Stimulated activated CD8-positive, alpha-beta memory T cell treated with anti-CD3 and anti-CD28 coated beads, Interleukin-4, amount 100 ng/mL, for 1 hour (primary cell): ENCODE measurements around the gene PRR32.
"Not testable (repeated sequence)": the region's sequence is repeated elsewhere in the genome, so short reads cannot be mapped to it uniquely, and the experiment has no call there.

Source experiments
- DNase-seq, 2 donors: peaks; one replicate each; pipeline ENCODE4 v3.0.0-alpha.2; 2020; ENCODE audit warnings: low read depth in 2 of 2, low spot score in 1 of 2

PRR32 gene

DNA sequence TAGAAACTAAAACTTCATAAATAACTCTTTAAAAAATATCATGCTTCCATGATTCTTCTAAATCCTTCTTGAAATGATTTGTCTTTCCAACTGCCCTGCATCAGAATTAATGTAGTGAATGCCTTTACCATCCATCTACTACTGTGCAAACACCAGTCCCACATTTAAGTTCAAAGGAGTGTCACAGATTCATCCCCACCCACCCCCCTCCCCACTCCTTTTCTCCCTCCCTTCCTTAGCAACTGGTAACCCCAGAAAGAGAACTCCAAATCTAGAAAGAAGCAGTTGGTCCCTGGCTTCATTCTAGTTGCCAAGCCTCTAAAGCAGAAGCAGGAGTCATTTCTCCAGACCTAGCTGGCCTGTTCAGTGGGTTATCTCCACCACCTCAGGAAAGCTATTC, at the start of gene PRR32:
TSS of gene PRR32 (plus strand) at position 301 of the 400 bp plus-strand sequence. CDS start 115 bp downstream, outside the sequence.
- DNase-seq, result no peak

DNA sequence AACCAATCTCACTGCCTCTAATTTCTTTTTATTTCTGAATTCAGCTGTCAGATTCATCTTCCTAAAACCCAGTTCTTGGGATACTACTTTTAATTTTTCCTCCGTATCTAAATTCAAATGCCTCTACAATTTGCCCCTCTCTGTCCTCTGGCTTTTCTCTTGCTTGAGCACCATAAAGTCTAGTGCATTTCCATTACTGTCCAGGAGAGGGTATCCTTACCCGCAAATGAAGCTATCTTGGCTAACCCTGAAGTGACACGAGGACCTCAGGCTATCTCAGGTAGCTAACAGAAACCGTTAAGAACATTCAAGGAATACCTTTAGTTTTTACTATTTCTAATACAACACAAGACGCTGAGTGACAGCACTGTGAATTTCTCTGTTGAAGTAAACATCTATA, 49.4 kb upstream of the PRR32 start:
- no peak for DNase-seq

- no peak for DNase-seq
These were observed 34.0 kb upstream of the PRR32 start for GRCh38 chrX:126785539-126785938.

DNA sequence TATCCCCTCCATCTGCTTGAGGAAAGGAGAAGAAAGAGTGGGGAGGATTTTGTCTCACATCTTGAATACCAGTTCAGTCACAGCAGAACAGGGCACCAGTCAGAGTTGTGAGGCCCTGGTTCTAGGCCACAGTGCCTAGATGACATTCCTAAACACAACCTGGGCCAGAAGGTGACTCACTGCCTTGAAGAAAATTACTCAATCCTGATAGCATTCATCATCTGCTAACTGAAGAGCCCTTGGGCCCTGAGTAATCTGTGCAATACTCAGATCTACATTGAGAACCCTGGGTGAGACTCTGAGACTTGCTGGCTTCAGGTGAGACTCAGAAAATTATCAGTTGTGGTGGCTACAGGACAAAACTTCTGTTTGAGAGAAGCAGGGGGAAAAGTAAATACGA, 20.5 kb upstream of the PRR32 start:
- DNase-seq, result no peak

GRCh38 chrX:126806784-126807183, 12.7 kb upstream of the PRR32 start:
- DNase-seq, result not testable (repeated sequence)

DNA sequence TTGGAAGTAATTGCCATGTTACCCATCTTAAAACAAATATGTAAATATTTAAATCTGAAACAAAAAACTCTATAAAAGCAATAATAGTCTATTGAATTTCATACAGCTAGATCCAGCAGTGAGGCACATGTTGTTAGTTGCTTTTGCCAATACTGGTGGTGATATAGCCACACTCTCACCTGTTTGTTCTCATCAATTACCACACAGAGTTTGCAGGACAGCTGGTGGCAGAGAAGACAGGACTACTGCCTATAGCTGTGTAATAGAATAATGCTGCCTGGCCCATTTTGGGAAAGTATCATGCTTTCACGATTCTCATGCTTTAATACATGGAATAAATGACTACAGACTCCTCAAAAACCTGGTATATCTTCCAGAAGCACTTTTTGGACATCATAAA, 3.7 kb upstream of the PRR32 start:
- DNase-seq, result no peak

GRCh38 chrX:126820700-126821420, 1.3 kb downstream of the PRR32 start:
- DNase-seq, result no peak

GRCh38 chrX:126824338-126825007, 4.9 kb downstream of the PRR32 start:
- no peak for DNase-seq

- DNase-seq, result no peak
These were observed 6.2 kb downstream of the PRR32 start for GRCh38 chrX:126825566-126826193.

- DNase-seq, result no peak
These were observed 16.7 kb downstream of the PRR32 start for GRCh38 chrX:126836186-126836585.

DNA sequence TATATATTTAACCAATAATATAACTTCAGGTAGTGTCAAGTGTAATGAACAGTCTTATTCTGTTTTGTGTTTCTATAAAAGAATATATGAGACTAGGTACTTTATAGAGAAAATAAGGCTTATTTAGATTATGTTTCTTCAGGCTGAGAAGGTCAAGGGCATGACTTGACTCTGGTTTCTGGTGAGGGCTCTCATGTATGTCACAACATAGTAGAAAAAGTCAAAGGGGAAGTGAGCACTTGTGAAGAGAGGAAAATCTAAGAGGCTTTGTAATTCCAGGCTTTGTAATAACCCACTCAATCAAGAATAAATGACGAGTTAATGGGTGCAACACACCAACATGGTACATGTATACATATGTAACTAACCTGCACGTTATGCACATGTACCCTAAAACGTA, 27.6 kb downstream of the PRR32 start:
- no peak for DNase-seq

- DNase-seq, result no peak
These were observed 36.5 kb downstream of the PRR32 start for GRCh38 chrX:126855839-126856524.
